Endothelial cell of umbilical vein (primary cell): ENCODE results near the gene CMTM2. TPM values are rescaled to one million over a fixed set of nuclear protein-coding genes. Genes with fewer than 3 reads are reported as not detected.

Source experiments
- BruUV-seq: library from RNA; stranded (reverse); fragments of 400-500 nt; replicated peaks from 2 replicates; lab custom pipeline; 2021; lab: Mats Ljungman, UMichigan
- CTCF ChIA-PET: fragments of 300-600, 350-600 bp; sonication (Branson Sonifier 250); formaldehyde crosslinking; loops from one replicate; lab custom pipeline; 2021; ENCODE audit warnings: antibody characterized with exemption, inconsistent platforms; lab: Charles Lee
- POLR2A ChIA-PET: fragments of 300-600, 350-600 bp; sonication (Branson Sonifier 250); formaldehyde crosslinking; loops from one replicate; lab custom pipeline; 2021; ENCODE audit warnings: antibody characterized with exemption, inconsistent platforms; lab: Charles Lee
- DNase-seq: peaks from one replicate; pipeline ENCODE4 v3.0.0-alpha.2; 2011; ENCODE audit warnings: low read depth, low spot score
- FAIRE-seq: peaks from 2 replicates; lab custom pipeline; 2011; peaks lifted over from hg19 to GRCh38; lab: Jason Lieb, UNC
- H2AFZ ChIP-seq: 2 replicates; pipeline ENCODE4 v1.6.0; 2012; ENCODE audit warnings: low read depth, low read length, control low read depth, inconsistent platforms
- H3K27ac ChIP-seq: 2 replicates; pipeline ENCODE4 v1.5.1; 2011; ENCODE audit warnings: low read depth, mild to moderate bottlenecking, control low read depth, low read length, moderate library complexity; ENCODE audit not compliant: insufficient read depth
- H3K27me3 ChIP-seq, 2 experiments: 2 replicates each; pipeline versions ENCODE4 v1.6.0 to v1.6.1; 2011; ENCODE audit warnings: low read length in 2 of 2, mixed read lengths in 1 of 2; ENCODE audit not compliant: control insufficient read depth in 2 of 2, insufficient read depth in 2 of 2
- H3K36me3 ChIP-seq, 2 experiments: 2 replicates in 1 of 2; 3 replicates in 1 of 2; pipeline ENCODE4 v1.5.1; 2011; ENCODE audit warnings: low read length in 2 of 2, mild to moderate bottlenecking in 1 of 2, moderate library complexity in 1 of 2; ENCODE audit not compliant: control insufficient read depth in 2 of 2, insufficient read depth in 2 of 2; ENCODE audit errors: extremely low read depth in 1 of 2
- H3K4me1 ChIP-seq: 3 replicates; pipeline ENCODE4 v1.5.1; 2011; ENCODE audit warnings: mild to moderate bottlenecking, low read length; ENCODE audit not compliant: control insufficient read depth, insufficient read depth; ENCODE audit errors: extremely low read depth
- H3K4me2 ChIP-seq: 2 replicates; pipeline ENCODE4 v1.6.1; 2011; ENCODE audit warnings: low read length, control low read depth, mixed read lengths; ENCODE audit not compliant: insufficient read depth
- H3K4me3 ChIP-seq, 3 experiments: fragments of 200-600 bp in 1 of 3; sonication (generic), shearing (Covaris generic) in 1 of 3; replicated peaks in 1 of 3; 2 replicates each; pipeline ENCODE4 v1.5.1; 2011 to 2016; ENCODE audit warnings: control low read depth in 3 of 3, low read length in 3 of 3, mild to moderate bottlenecking in 2 of 3, inconsistent platforms in 1 of 3, low read depth in 1 of 3, moderate library complexity in 1 of 3; ENCODE audit not compliant: insufficient read depth in 1 of 3
- H3K79me2 ChIP-seq: 2 replicates; pipeline ENCODE4 v1.6.0; 2012; ENCODE audit warnings: low read length, inconsistent platforms; ENCODE audit not compliant: control insufficient read depth, insufficient read depth
- H3K9ac ChIP-seq: replicated peaks from 2 replicates; pipeline ENCODE3; 2011; ENCODE audit warnings: low read length, control low read depth; ENCODE audit not compliant: insufficient read depth; ENCODE audit errors: extremely low read depth
- H3K9me1 ChIP-seq: replicated peaks from 3 replicates; pipeline ENCODE4 v1.6.0; 2011; ENCODE audit warnings: mild to moderate bottlenecking, low read length; ENCODE audit not compliant: control insufficient read depth, insufficient read depth; ENCODE audit errors: extremely low read depth
- H3K9me3 ChIP-seq: replicated peaks from 2 replicates; pipeline ENCODE4 v1.5.1; 2012; ENCODE audit warnings: low read length, inconsistent platforms; ENCODE audit not compliant: control insufficient read depth, insufficient read depth
- H4K20me1 ChIP-seq: replicated peaks from 2 replicates; pipeline ENCODE3; 2011; ENCODE audit warnings: mild to moderate bottlenecking, low read length; ENCODE audit not compliant: control insufficient read depth, insufficient read depth; ENCODE audit errors: extremely low read depth
- EZH2 ChIP-seq: IDR thresholded peaks from 2 replicates; pipeline ENCODE4 v1.6.1; 2012; ENCODE audit warnings: borderline replicate concordance, low read depth, mild to moderate bottlenecking, moderate library complexity, low read length, inconsistent platforms; ENCODE audit not compliant: severe bottlenecking
- FOS ChIP-seq: IDR thresholded peaks from 2 replicates; pipeline ENCODE4 v1.6.1; 2011; ENCODE audit warnings: mild to moderate bottlenecking, low read length, moderate library complexity, borderline replicate concordance; ENCODE audit not compliant: insufficient read depth
- GATA2 ChIP-seq: IDR thresholded peaks from 2 replicates; pipeline ENCODE4 v1.7.0; 2011; ENCODE audit warnings: low read depth, mild to moderate bottlenecking, moderate library complexity, mixed read lengths, low read length; ENCODE audit not compliant: insufficient read length, insufficient read depth
- JUN ChIP-seq: IDR thresholded peaks from 2 replicates; pipeline ENCODE4 v1.6.1; 2011; ENCODE audit warnings: borderline replicate concordance, low read depth; ENCODE audit not compliant: insufficient read length, insufficient read depth
- MAX ChIP-seq: IDR thresholded peaks from 2 replicates; pipeline ENCODE4 v1.6.1; 2011; ENCODE audit not compliant: insufficient read depth, insufficient read length
- MYC ChIP-seq: IDR thresholded peaks from one replicate; pipeline ENCODE4 v1.6.1; 2011; ENCODE audit warnings: mild to moderate bottlenecking, low read depth, low read length
- dilution Hi-C: fragments of 300-500 bp; cut with MboI; formaldehyde crosslinking; loops from one replicate; pipeline ENCODE4 v1.15.0; 2019; ENCODE audit warnings: low sequenced_read_pairs; ENCODE audit not compliant: extremely low pct_ligation_motif_present
- intact Hi-C: fragments of 100-400 bp; cut with micrococcal nuclease; formaldehyde crosslinking; loops from one replicate; pipeline ENCODE4 v1.10.0; 2022
- polyA plus RNA-seq, 4 experiments: library from polyadenylated mRNA; depleted of rRNA in 3 of 4; stranded (reverse) in 3 of 4; unstranded in 1 of 4; fragments of >200 nt; gene quantifications; 2 replicates each; pipeline versions ENCODE4 v1.2.1 to v1.2.3, GENCODE V29; 2011 to 2012; ENCODE audit warnings: missing spikeins in 1 of 4
- total RNA-seq: library from RNA; stranded (reverse); gene quantifications from 2 replicates; pipeline ENCODE4 v1.2.3, GENCODE V29; 2021
- TF ChIP-seq, protein P1 (sequence below), 2 donors: IDR thresholded peaks; 1 replicate in 1 of 2; 2 replicates in 1 of 2; pipeline ENCODE4 v1.5.1; 2011; ENCODE audit warnings: low read length in 2 of 2, mild to moderate bottlenecking in 2 of 2, moderate library complexity in 2 of 2, control low read depth in 1 of 2, inconsistent platforms in 1 of 2, low read depth in 1 of 2; ENCODE audit not compliant: insufficient read depth in 1 of 2; ENCODE audit errors: extremely low read depth in 1 of 2

The CMTM2 gene
- total and polyA plus RNA-seq, 2 donors (not counting 3 experiments of a cell fraction or from before 2014, with no cell fraction given): not detected

DNA sequence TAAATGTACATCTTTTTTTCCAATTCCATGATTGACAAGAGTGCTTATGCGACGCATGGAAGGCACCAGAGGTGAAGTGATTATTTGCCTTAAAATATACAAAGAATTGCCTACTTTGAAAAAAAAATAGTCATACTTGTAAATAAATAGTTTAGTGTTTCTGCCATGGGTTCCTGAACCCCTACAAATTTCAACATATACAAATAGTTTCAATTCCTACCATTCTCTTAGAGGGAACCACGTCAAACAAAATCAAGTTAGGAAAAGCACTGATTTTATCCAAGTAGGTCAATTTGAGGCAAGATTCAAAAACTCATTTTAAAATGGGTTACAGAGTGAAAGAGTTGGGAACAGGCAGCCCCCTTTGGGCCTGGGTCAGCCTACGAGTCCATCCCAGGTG lies 36.9 kb downstream of the CMTM2 start:
- H3K36me3 ChIP-seq: peaks cover 11 to 18% of the 10 kb centered on the region in 2 experiments
- no peak overlapping the region for H3K4me2 ChIP-seq
- intact Hi-C loops: no loop called here
- CTCF ChIA-PET: interaction anchor here (3.0 kb wide), 1 partner anchor 8 kb away, joined by 52 read pairs; no protein-coding TSS in a partner anchor
- TF ChIP-seq EZH2: no peak
- TF ChIP-seq MAX: no peak
- TF ChIP-seq, protein P1, sequence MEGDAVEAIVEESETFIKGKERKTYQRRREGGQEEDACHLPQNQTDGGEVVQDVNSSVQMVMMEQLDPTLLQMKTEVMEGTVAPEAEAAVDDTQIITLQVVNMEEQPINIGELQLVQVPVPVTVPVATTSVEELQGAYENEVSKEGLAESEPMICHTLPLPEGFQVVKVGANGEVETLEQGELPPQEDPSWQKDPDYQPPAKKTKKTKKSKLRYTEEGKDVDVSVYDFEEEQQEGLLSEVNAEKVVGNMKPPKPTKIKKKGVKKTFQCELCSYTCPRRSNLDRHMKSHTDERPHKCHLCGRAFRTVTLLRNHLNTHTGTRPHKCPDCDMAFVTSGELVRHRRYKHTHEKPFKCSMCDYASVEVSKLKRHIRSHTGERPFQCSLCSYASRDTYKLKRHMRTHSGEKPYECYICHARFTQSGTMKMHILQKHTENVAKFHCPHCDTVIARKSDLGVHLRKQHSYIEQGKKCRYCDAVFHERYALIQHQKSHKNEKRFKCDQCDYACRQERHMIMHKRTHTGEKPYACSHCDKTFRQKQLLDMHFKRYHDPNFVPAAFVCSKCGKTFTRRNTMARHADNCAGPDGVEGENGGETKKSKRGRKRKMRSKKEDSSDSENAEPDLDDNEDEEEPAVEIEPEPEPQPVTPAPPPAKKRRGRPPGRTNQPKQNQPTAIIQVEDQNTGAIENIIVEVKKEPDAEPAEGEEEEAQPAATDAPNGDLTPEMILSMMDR (IDR thresholded peaks at IDR 0.05; ENCODE audit: extremely low read depth in 1 of 2, insufficient read depth in 1 of 2, low read depth in 1 of 2, low read length in 2 of 2): no peak
- no peak for TF ChIP-seq FOS
- TF ChIP-seq MYC: no peak
- no peak for TF ChIP-seq GATA2
- no peak for TF ChIP-seq JUN
- no peaks in the 10 kb centered on the region for H3K79me2 ChIP-seq
- peaks cover 18% of the 10 kb centered on the region for H3K4me1 ChIP-seq
- no peak overlapping the region for H3K27ac ChIP-seq
- H3K9me3 ChIP-seq: no peaks in the 10 kb centered on the region
- H2AFZ ChIP-seq: no peak overlapping the region
- H3K27me3 ChIP-seq: no peaks in the 10 kb centered on the region
- DNase-seq: no peak
- H3K9ac ChIP-seq: no peak overlapping the region
- H4K20me1 ChIP-seq: no peaks in the 10 kb centered on the region
- no peak overlapping the region for H3K4me3 ChIP-seq
- POLR2A ChIA-PET: no interaction called here
- BruUV-seq: no TSS peak
- no peak for FAIRE-seq
- dilution Hi-C loops: no loop called here
- no peaks in the 10 kb centered on the region for H3K9me1 ChIP-seq
